Measurements from ENCODE around the gene PRKCE.

DNA sequence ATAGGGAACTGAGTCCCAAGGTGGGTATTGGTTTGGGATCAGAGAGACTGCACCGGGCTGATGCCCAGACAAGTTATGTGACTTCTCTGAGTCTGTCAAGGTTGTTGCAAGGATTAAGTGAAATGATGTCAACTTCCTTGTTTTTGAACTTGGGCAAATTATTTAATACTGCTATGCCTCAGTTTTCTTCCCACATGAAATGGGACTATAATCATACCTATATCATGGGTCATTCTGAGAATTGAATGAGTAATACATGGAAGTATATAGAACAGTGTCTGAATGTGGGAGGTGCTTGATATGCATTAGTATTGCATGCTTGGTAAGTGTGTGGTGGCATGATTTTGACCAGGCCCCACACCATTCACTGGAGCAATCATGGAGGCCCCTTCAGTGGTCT lies 99.0 kb downstream of the PRKCE start:
- TF ChIP-seq POLR2A (IDR thresholded peaks at IDR 0.05; ENCODE audit: borderline replicate concordance, extremely low read depth, insufficient read depth, insufficient read length) (no peak), CEBPB (IDR thresholded peaks at IDR 0.05; ENCODE audit: low read depth) (no peak), RAD21 (IDR thresholded peaks at IDR 0.05; ENCODE audit: low read depth) (no peak), EZH2 (IDR thresholded peaks at IDR 0.05) (no peak), YY1 (IDR thresholded peaks at IDR 0.05; ENCODE audit: extremely low read depth, insufficient replicate concordance, low read depth, low read length) (no peak), ZFX (IDR thresholded peaks at IDR 0.05) (no peak), SP1 (IDR thresholded peaks at IDR 0.05; ENCODE audit: low read depth) (no peak), POLR2AphosphoS5 (IDR thresholded peaks at IDR 0.05; ENCODE audit: low read depth, low read length) (no peak)
- TF ChIP-seq, protein P1, sequence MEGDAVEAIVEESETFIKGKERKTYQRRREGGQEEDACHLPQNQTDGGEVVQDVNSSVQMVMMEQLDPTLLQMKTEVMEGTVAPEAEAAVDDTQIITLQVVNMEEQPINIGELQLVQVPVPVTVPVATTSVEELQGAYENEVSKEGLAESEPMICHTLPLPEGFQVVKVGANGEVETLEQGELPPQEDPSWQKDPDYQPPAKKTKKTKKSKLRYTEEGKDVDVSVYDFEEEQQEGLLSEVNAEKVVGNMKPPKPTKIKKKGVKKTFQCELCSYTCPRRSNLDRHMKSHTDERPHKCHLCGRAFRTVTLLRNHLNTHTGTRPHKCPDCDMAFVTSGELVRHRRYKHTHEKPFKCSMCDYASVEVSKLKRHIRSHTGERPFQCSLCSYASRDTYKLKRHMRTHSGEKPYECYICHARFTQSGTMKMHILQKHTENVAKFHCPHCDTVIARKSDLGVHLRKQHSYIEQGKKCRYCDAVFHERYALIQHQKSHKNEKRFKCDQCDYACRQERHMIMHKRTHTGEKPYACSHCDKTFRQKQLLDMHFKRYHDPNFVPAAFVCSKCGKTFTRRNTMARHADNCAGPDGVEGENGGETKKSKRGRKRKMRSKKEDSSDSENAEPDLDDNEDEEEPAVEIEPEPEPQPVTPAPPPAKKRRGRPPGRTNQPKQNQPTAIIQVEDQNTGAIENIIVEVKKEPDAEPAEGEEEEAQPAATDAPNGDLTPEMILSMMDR (IDR thresholded peaks at IDR 0.05 in 2 of 3, conservative IDR thresholded peaks at IDR 0.05 in 1 of 3; ENCODE audit: borderline replicate concordance in 1 of 3, insufficient read depth in 1 of 3, low read depth in 2 of 3, low read length in 2 of 3): no peak
- TF ChIP-seq, protein P2, sequence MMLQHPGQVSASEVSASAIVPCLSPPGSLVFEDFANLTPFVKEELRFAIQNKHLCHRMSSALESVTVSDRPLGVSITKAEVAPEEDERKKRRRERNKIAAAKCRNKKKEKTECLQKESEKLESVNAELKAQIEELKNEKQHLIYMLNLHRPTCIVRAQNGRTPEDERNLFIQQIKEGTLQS (IDR thresholded peaks at IDR 0.05): no peak
